H1 (cell line): ENCODE data around the gene PSMD13.

Experiments used
- POLR2AphosphoS5 ChIP-seq: IDR thresholded peaks from 2 replicates; pipeline ENCODE4 v1.6.1; 2011; ENCODE audit warnings: low read depth, low read length
- TAF7 ChIP-seq: optimal IDR thresholded peaks from 2 replicates; pipeline ENCODE3; 2011; ENCODE audit warnings: low read depth, mild to moderate bottlenecking, inconsistent platforms, low read length, moderate library complexity, borderline replicate concordance
- YY1 ChIP-seq: IDR thresholded peaks from 2 replicates; pipeline ENCODE4 v1.6.1; 2011; ENCODE audit warnings: low read depth, mild to moderate bottlenecking, low read length
- TF ChIP-seq, protein P1 (sequence below), 3 experiments: IDR thresholded peaks; 1 replicate in 2 of 3; 2 replicates in 1 of 3; pipeline versions ENCODE4 v1.5.1 to v1.6.1; 2011; ENCODE audit warnings: low read length in 3 of 3, mild to moderate bottlenecking in 3 of 3, inconsistent platforms in 2 of 3, low read depth in 1 of 3, moderate library complexity in 1 of 3; ENCODE audit not compliant: insufficient read depth in 1 of 3; ENCODE audit errors: control extremely low read depth in 1 of 3
- TF ChIP-seq, protein P2 (sequence below): IDR thresholded peaks from 2 replicates; pipeline ENCODE4 v1.6.1; 2012; ENCODE audit warnings: inconsistent platforms

- TF ChIP-seq TAF7 (no peak), POLR2AphosphoS5 (no peak), YY1 (0 out of 2 replicates have a peak, but pooled peaks have one; percentile 73)
- TF ChIP-seq, protein P1, sequence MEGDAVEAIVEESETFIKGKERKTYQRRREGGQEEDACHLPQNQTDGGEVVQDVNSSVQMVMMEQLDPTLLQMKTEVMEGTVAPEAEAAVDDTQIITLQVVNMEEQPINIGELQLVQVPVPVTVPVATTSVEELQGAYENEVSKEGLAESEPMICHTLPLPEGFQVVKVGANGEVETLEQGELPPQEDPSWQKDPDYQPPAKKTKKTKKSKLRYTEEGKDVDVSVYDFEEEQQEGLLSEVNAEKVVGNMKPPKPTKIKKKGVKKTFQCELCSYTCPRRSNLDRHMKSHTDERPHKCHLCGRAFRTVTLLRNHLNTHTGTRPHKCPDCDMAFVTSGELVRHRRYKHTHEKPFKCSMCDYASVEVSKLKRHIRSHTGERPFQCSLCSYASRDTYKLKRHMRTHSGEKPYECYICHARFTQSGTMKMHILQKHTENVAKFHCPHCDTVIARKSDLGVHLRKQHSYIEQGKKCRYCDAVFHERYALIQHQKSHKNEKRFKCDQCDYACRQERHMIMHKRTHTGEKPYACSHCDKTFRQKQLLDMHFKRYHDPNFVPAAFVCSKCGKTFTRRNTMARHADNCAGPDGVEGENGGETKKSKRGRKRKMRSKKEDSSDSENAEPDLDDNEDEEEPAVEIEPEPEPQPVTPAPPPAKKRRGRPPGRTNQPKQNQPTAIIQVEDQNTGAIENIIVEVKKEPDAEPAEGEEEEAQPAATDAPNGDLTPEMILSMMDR (IDR thresholded peaks at IDR 0.05; ENCODE audit: control extremely low read depth in 1 of 3, insufficient read depth in 1 of 3, low read depth in 1 of 3, low read length in 3 of 3) = peak in 2 of 3 experiments; percentile 0 to 11; a peak in 3 of 4 replicates
- TF ChIP-seq, protein P2, sequence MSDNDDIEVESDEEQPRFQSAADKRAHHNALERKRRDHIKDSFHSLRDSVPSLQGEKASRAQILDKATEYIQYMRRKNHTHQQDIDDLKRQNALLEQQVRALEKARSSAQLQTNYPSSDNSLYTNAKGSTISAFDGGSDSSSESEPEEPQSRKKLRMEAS = 0 out of 2 replicates have a peak, but pooled peaks have one; percentile 8
Measured at GRCh38 chr11:235997-236773, 591 bp upstream of the PSMD13 start, which contains the start of gene SIRT3.
